Endothelial cell of hepatic sinusoid (primary cell): Measurements from ENCODE around the gene IL11.

Experiments used
- in situ Hi-C: cut with HindIII; loops from 2 replicates; pipeline ENCODE4 v1.10.0; 2017; ENCODE audit warnings: low sequenced_read_pairs

Gene IL11

DNA sequence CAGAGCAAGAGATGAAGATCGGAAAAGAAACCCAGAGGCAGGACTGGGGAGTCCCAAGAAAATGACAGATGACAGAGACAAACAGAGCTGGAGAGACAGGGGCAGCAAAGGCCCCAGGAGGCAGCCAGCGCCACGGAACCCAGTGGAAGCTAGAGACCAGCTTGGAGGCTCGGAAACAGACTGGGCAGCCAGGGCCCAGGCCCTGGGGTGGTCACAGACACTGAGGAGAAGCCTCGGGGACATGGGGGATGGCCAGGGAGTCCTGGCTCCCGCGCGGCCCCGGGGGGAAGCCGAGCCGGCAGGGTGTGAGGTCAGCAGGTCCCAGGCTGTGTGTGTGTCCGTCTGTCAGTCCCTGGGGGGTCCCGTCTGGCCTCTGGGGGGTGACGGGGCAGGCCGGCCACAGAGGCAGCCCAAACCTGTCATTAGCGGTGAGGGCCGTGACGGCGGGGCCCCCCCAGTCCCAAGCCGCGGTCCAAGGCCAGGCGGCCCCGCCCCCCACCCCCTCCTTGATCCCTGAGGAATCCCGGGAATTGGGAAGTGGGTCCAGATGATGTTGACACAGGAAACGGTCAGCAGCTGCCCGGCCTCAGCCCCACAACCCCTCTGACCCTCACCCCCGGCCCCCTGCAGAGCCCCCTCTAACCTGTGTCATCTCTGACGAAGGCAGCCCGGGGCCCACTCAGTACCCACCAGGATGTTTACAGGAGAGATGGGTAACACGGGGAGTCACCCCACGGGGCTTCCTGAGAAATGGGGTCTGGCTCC lies 3.9 kb upstream of the IL11 start:
- in situ Hi-C loops, result no loop called here

DNA sequence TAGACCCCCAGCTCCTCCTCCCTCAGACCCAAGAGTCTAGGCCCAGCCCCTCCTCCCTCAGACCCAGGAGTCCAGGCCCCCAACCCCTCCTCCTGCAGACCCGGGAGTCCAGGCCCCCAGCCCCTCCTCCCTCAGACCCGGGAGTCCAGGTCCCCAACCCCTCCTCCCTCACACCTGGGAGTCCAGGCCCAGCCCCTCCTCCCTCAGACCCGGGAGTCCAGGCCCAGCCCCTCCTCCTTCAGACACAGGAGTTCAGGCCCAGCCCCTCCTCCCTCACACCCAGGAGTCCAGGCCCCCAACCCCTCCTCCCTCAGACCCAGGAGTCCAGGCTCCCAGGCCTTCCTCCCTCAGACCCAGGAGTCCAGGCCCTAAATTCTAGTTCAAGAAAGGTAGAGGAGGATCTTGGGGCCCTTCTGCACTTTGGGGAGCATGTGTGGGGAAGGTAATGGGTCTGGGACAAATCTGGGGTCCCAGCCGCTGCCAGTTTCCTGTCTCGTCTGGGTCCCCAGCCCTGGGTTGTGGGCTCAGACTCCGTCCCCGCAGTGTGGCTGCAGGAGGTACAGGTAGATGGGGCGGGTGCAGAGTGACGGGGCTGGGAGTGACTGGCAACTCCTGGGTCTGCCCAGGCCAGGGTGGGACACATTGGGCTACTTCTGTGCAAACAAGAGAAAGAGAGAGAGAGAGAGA lies 3.2 kb upstream of the IL11 start:
- in situ Hi-C loops, result no loop called here

DNA sequence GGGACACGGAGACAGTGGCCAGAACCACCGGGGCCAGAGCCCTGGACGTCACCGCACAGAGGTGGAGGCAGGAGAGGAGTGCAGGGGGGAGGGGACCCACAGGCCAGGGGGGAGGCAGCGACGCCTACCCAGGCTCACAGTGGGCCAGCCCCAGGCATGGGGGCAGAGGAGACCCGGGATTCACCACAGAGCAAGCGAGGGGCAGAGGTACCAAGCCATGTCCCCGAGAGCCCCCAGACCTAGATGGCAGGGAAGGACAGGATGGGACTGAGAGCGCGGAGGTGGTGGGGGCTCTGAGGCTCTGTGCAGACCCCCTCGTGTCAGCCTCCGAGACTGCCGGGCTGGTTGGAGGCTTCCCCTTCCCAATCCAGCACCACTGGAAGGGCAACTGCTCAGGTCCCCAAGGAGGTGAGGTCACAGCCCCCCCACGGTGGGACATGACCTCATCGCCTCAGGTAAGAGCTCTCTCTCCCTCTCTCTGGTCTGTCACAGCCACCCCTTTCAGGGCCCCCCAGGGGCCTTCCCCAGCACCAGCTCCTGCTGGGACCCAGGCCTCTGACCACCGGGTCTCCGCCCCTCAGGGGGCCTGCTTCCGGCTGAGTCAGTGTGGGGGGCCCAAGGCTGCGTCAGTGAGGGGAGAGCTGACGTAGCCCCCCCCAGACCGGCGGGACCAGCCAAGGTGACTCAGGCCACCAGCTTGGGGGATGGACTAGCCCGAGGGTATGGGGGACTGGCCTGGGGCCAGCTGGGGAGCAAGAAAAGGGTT lies 2.2 kb upstream of the IL11 start:
- in situ Hi-C loops, result no loop called here

DNA sequence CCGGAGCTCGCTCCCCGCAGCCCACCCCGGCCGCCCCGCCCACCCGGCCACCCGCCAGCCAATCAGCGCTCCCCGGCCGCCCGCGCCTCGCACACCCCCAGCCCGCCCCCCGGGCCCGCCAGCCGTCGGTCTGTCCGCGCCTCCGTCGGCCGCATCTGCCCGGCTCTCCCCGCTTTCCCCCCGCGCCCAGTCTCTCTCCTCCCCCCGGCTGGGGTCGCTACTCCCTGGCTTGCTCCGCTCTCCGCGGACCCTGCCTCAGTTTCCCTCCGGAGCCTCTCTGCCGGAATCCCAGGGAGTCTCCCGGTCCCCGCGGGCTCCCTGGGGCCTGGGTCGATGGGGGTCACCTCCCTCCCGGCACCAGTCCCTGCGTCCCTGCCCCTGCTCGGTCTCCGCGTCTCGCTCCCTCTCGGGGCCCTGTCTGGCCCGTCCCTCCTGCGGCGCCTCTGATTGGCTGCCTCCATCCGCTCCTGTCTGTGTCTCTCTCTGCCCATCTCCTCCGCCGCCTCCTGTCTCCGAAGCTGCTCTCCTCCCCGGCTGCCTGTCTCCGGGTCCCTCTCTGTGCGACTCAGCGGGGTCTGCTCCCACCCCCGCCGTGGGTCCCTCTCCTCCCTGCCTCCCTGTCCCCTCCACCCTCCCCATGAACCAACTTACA lies 484 bp downstream of the IL11 start:
- in situ Hi-C loops, result no loop called here

DNA sequence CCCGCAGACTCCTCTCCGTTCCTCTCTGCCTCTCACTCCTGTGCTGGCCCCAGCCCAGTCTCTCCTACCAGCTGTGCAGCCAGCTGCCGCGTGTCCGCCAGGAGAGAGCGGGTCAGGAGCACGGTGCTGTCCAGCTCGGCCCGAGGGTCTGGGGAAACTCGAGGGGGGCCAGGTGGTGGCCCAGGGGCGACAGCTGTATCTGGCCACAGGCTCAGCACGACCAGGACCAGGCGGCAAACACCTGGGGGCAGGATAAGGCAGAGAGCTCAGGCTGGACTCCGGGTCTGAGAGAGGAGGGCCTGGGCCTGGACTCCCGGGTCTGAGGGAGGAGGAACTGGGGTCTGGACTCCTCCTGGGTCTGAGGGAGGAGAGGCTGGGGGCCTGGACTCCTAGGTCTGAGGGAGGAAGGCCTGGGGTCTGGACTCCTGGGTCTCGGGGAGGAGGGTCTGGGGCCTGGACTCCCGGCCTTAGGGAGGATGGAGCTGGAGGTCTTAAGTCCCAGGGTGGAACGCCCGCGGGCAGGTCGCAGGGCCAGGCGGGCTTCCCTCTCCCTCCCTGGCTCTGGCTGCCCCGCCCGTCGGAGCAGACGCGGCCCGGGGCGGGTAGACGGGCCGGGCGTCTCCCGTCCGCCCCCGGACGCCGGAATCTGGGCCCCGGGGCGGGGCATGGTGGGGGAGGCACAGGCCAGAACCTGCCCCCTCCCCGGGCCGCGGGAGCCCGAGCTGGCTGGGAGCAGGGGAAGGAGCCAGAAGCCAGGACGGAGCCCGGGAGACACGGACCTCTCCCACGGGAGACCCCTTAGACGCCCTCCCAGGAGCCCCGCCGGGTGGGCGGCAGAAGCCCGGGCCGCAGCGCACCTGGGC lies 1.3 kb downstream of the IL11 start:
- in situ Hi-C loops, result no loop called here

DNA sequence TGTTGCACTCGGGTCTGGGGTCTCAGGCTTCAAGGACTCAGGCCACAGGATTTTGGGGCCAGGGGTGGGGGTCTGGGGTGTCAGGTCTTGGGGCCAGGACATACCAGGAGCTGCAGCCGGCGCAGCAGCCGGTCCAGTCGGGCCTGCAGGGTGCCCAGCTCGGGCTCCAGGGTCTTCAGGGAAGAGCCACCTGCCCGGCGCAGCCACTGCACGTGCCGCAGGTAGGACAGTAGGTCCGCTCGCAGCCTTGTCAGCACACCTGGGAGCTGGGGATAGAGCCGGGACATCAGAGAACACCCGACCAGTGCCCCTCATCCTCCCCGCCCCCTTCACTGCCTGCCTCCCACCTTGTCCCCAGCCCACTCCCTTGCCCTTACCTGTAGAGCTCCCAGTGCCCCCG lies 2.2 kb downstream of the IL11 start:
- in situ Hi-C loops, result no loop called here

DNA sequence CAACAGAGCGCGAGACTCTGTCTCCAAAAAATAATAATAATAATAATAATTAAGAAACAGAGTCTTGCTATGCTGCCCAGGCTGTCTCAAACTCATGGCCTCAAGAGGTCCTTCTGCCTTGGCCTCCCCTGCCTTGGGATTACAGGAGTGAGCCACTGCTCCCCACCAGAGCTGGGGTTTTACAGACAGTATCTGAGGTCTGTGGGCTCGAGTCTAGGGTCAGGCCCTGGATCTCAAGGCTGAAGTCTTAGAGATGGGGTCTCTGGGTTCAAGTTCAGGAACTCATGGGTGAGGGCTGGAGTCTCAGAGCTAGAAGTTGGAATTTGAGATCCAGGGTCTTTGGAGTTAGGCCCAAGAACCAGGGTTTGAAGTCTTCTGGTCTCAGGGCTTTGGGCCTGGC lies 3.5 kb downstream of the IL11 start:
- in situ Hi-C loops, result no loop called here

DNA sequence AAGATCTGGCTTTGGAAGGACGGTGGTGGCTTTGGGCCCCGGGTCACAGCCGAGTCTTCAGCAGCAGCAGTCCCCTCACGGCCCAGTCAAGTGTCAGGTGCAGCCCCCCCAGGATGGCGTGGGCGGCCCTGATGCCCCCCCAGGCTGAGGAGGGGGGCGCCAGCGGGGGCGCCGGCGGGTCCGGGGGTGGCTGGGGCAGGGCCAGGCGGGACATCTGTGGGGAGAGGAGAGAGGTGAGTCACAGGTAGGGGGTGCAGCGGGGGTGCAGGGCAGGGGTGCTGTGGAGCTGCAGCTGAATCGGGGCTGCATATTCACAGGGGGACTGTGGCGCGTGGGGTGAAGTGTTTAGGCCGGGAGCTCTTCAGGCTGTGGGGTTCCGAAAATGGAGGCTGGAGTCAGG lies 4.3 kb downstream of the IL11 start:
- in situ Hi-C loops, result no loop called here

DNA sequence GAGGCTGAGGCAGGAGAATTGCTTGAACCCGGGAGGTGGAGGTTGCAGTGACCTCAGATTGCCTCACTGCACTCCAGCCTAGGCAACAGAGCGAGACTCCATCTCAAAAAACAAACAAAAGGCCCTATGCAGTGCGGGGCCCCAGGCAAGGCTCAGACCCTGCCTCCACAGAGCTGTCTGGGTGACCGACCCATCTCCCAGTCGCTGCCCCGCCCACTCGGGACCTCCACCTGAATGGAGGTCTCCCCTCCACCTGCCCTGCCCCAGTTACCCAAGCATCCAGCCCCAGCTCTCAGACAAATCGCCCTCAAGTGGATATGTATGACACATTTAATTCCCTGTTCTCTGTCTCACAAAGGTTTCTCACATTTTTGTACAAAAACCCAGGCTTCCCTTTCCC lies 5.0 kb downstream of the IL11 start:
- in situ Hi-C loops, result no loop called here

DNA sequence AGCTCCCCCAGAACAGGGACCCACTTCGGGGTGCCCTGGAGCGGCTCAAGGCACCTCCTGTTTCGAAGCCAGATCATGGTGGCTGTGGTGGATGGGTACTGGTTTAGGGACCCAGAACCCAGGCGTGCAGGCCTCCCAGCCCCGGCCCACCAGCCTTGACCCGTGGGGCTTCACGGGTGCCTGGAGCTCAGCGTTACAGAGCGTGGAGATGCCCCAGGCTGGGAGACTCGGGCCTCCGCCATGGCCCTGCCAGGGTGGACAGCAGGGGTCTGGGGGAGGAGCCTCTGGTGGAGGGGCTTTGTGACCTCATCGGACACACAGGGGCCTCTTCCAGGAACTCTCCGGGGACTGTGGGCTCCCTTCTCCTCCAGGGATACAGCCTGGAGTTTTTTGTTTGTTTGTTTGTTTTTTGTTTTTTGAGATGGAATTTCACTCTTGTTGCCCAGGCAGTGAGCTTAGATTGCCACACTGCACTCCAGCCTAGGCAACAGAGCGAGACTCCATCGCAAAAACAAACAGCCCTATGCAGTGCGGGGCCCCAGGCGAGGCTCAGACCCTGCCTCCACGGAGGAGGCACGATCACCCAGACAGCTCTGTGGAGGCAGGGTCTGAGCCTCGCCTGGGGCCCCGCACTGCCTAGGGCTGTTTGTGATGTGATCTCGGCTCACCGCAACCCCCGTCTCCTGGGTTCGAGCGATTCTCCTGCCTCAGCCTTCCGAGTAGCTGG lies 7.1 kb downstream of the IL11 start, which contains the start of gene GARIN5B:
TSS of gene GARIN5B (minus strand) at position 271 of the 727 bp plus-strand sequence. CDS start at position 77, 194 bp downstream.
- in situ Hi-C loops, result no loop called here

DNA sequence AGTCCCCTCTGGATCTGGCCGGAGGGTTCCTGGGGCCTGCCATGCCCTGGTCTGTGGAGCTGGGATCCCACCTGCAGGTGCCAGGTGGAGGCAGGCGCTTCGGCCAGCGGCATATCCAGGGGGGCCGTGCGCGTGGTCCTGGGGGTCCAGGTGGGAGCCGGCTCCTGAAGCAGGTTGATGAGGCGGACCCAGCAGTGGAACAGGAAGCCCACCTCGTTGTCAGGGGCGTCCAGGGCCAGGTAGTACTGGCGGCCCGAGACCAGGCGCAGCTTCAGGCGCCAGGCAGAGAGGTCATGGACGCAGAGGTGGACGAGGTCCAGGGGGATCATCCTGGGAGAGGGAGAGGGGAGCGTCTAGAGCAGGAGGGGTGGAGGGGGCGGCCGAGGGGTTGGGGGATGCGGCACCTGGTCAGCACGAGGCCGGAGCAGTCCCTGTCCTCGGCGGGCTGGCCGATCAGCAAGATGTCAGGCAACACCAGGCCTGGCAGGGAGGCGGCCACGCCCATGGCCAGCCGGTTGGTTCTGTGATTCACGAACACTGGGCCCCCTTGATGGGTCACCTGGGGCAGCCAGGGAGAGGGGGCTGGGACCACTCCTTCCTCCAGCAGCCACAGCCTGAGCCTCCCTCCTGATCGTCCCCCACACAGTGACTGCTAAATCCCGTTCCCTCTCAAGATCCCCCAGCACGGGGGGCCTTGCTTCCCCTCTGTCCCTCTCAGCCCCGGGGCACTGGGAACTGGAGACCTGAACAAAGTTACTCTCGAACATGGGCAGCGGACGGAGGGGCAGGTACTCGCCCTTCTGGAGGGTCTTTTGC lies 7.9 kb downstream of the IL11 start:
- in situ Hi-C loops, result no loop called here

DNA sequence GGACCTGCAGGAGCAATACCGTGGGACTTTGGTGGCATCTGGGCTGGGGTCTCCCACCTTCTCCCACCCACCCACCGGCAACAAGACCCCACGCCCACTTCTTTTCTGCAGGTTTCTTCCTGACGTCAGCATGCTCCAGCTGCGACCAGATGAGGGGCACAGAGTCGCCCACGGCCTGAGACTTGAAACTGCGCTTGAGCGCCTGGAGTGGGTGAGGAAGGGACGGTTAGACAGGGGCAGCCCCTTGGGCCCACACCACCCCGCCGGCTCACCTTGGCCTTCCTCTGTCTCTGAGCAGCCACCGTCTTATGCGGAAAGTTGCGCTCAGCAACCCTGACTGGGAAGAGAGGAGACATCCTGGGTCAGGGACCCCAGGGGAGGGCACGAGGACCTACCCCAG lies 9.4 kb downstream of the IL11 start:
- in situ Hi-C loops, result no loop called here

DNA sequence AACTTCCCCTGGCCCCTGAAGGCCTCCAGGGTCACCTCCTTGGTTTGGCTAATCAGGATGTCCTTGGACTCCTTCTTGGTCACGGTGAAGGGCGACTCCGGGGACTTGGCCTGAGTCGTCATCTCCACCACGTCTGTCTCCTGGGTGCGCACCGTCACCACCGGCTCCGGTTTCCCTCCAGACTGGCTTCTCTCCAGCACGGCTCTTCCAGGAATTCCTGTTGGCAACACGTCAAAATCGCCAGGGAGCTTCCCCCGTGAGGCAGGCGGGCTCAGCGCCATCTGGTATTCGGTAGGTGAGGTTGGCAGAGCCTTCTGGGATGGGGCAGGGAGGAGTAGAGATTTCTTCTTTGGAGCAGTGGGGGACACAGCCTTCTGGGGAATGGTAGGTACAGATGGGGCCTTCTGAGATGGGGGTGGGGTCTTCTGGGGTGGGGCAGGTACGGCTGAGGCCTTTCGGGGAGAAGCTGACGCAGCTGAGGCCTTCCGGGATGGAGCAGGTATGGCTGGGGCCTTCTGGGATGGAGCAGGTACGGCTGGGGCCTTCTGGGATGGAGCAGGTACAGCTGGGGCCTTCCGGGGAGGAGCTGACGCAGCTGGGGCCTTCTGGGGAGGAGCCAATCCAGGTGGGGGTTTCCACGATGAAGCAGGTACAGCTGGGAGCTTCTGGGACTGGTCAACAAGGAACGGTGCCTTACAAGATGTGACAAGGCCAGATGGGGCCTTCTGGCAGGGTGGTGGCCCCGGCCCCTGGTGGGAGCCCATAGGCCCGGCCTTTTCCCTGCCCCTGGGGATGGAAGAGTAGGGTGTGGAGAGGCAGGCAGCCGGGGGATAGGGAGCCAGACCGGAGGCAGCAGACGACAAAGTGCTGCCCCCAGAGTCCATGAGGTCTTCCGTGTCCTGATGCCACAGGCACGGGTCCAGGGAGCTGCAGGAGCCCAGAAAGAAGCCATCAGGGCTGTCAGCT lies 11.0 kb downstream of the IL11 start:
- in situ Hi-C loops, result loop anchor here (10.0 kb wide), 1 partner anchor 116 kb away; the partner anchor contains the start of gene ZNF628

DNA sequence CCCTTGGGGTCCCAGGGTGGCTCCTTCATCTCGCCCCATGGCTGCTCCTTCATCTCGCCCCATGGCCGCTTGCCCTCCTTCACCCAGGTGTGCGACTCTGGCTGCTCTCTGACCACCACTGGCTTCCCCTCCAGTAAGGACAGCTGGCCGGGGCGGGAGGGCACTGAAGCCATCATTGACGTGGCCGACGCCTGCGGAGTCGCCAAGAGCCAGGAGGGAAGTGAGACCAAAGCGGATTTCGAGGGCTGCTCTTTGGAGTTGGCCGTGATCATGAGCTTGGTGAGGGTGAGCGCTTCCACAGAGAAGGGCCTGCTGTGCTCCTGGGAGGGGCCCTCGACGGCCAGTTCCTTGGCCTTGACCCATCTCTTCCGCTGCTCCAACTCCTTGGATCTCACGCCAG lies 11.8 kb downstream of the IL11 start:
- in situ Hi-C loops, result loop anchor here (10.0 kb wide), 1 partner anchor 116 kb away; the partner anchor contains the start of gene ZNF628

DNA sequence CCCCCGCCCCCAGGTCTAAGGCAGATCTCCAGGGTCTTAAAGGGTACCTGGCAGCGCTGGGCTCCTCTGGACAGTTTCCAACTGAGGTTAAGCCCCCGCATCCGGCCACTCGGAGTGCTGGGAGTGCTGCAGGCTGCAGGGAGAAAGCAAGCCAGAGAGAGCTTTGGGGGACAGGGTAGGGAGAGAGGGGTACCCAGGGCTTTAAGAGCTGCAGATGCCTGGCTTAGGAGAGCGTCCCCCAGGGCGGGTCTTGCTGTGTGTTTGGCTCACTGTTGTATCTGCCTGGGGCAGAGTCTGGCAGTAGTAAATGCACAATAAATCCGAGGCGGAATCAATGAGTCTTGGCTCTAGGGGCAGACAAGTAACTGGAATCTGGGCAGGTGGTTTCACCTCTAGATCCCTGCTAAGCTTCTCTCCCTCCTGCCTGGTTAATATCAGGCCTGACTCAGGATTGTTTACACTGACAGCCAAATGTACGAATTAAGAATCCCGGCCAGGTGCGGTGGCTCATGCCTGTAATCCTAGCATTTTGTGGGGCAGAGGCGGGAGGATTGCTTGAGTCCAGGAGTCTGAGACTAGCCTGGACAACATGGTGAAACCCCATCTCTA lies 14.9 kb downstream of the IL11 start:
- in situ Hi-C loops, result loop anchor here (10.0 kb wide), 1 partner anchor 119 kb away; the partner anchor contains the start of gene ZNF628

DNA sequence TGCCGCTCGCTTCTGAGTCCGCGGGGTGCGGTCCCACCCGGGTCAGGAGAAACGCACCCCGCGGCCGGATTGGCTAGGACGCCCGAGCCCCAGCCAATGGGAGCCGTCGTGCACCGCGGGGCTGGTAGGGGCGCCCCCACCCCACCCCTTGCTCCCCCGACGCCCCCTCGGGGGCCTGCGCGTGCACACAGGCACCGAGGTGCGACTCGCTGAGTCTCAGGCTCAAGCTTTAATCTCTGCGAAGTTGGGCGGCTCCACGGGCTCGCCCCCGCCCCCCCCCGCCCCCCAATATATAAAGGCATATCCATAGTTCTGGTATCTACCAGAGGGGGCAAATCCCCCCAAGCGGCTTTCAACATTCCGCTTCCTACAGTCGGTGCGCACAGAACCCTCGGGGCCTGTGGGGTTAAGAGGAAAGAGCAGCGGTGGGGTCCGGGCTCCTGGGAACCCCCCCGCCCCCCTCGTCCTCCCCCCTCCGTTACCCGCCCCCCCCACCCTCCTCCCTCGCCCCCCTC lies 15.5 kb downstream of the IL11 start, which contains the start of gene COX6B2:
TSS of gene COX6B2 (minus strand) at position 22 of the 515 bp plus-strand sequence. CDS start 198 bp downstream, outside the sequence.
- in situ Hi-C loops, result loop anchor here (5.0 to 10.0 kb wide), 2 partner anchors 57 to 120 kb away; partner anchors contain the start of gene ZNF628
